ENCODE data around the gene MEF2A. TPM values are rescaled to one million over a fixed set of nuclear protein-coding genes. Genes with fewer than 3 reads are reported as not detected.
"Not testable (repeated sequence)": the region's sequence is repeated elsewhere in the genome, so short reads cannot be mapped to it uniquely, and the experiment has no call there.

Gene MEF2A
- total and polyA plus RNA-seq, 9 of the 15 experiments (the other 6 are each of a cell fraction or from before 2014, with no cell fraction given): 1.6 to 18.7 (median 8.7) TPM

GRCh38 chr15:99733268-99734039, 167.7 kb downstream of the MEF2A start, which contains the start of gene LYSMD4 (continued):
- no peak for TF ChIP-seq ZNF518B (CRISPR knock-in tag; IDR thresholded peaks at IDR 0.05)
- TF ChIP-seq SETDB1 (IDR thresholded peaks at IDR 0.05; ENCODE audit: low read length): no peak
- TF ChIP-seq NCOR1 (IDR thresholded peaks at IDR 0.05): no peak
- TF ChIP-seq KLF16 (IDR thresholded peaks at IDR 0.05): no peak
- TF ChIP-seq JUNB (CRISPR knock-in tag; conservative IDR thresholded peaks at IDR 0.05): no peak

GRCh38 chr15:99734040-99734291, 168.2 kb downstream of the MEF2A start:
- BruUV-seq (replicated peaks); H3K4me3 ChIP-seq; H3K9ac ChIP-seq (ENCODE audit: insufficient read depth in 1 of 2, low read depth in 2 of 2, low read length in 2 of 2); ATAC-seq; H3K79me2 ChIP-seq (ENCODE audit: control insufficient read depth, insufficient read depth, low read length); CTCF ChIA-PET (ENCODE audit: low intra/inter-chr PET ratio); DNase-seq (ENCODE audit: extremely low read depth in 1 of 4, low spot score in 3 of 4); FAIRE-seq; H4K20me1 ChIP-seq (replicated peaks; ENCODE audit: control insufficient read depth, insufficient read depth, low read length); H2AFZ ChIP-seq (ENCODE audit: low read depth, low read length); H3K27me3 ChIP-seq (ENCODE audit: control insufficient read depth in 2 of 2, insufficient read depth in 2 of 2, low read length in 2 of 2); H3K9me1 ChIP-seq (ENCODE audit: control insufficient read depth, insufficient read depth, low read length); H3K9me3 ChIP-seq (replicated peaks; ENCODE audit: control insufficient read depth, insufficient read depth, low read depth, low read length); intact Hi-C loops (cut with micrococcal nuclease); H3K36me3 ChIP-seq (ENCODE audit: control insufficient read depth, insufficient read depth, low read length): not testable (repeated sequence)
- Histone ChIP-seq H3K4me2 (ENCODE audit: insufficient read depth, low read length) (0 out of 2 replicates have a peak overlapping the region, but pooled peaks have one; percentile 21), H3K27ac (ENCODE audit: extremely low read depth, low read depth, low read length) (peak overlapping the region; percentile 63; the same call in 1 of the 3 replicates), H3K4me1 (replicated peaks in 1 of 2; ENCODE audit: control insufficient read depth in 2 of 2, insufficient read depth in 2 of 2, low read length in 2 of 2) (peaks cover 3 to 19% of the 10 kb centered on the region in 2 experiments; a peak in 3 of 5 replicates)
- in situ Hi-C loops (cut with MboI): loop anchor here (25.0 kb wide), 1 partner anchor 447 kb away; no protein-coding TSS in a partner anchor
- WGBS (ENCODE audit: insufficient coverage, low coverage, missing lambda C conversion rate): 58% methylated on average over 13 of the region's 13 CpGs
- POLR2A ChIA-PET: interaction anchor here (0.7 kb wide), 1 partner anchor 236 kb away, joined by 3 read pairs; no protein-coding TSS in a partner anchor

All from K562 (cell line).